GM12874 (cell line): ENCODE measurements around the gene UBL5.

Source experiments
- TF ChIP-seq, protein P1 (sequence below): IDR thresholded peaks from 2 replicates; pipeline ENCODE4 v1.5.1; 2011; ENCODE audit warnings: low read depth, mild to moderate bottlenecking, control low read depth, low read length, moderate library complexity; ENCODE audit not compliant: insufficient read depth

UBL5 gene

DNA sequence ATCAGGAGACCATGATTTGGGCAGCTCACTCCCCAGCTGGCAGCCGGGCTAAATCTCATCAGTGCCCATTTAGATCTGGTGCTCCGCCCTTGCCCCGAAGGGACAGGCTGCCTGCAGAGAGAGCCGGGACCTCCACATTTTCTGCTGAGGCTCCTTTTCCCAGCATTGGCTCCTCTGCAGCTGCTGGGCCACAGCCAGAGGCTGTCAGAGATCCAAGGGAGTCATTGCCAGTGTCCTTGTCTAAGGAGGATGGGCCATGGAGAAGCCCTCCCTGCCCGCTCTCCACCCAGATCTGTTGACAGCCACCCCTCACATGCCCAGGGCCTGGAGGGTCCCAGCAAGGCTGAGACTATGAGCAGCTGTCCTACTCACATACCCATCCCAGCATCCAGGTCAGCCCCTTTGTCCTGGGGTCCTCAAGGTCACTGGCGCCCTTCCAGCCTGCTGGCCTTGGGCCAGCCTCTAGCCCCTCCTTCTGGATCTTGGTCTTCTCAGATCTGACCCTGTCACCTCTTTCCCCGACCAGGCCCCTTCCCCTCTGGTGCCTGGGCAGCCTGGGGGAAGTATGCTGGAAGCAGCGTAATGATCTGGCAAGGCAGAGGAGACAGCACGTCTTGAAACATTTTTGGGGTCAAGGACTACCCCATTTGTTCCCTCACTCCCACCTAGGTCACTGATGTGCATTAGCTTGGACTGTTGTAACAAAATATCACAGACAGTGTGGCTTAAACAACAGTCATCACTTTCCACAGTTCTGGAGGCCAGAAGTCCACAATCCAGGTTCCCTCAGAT, 15.3 kb downstream of the UBL5 start:
- TF ChIP-seq, protein P1, sequence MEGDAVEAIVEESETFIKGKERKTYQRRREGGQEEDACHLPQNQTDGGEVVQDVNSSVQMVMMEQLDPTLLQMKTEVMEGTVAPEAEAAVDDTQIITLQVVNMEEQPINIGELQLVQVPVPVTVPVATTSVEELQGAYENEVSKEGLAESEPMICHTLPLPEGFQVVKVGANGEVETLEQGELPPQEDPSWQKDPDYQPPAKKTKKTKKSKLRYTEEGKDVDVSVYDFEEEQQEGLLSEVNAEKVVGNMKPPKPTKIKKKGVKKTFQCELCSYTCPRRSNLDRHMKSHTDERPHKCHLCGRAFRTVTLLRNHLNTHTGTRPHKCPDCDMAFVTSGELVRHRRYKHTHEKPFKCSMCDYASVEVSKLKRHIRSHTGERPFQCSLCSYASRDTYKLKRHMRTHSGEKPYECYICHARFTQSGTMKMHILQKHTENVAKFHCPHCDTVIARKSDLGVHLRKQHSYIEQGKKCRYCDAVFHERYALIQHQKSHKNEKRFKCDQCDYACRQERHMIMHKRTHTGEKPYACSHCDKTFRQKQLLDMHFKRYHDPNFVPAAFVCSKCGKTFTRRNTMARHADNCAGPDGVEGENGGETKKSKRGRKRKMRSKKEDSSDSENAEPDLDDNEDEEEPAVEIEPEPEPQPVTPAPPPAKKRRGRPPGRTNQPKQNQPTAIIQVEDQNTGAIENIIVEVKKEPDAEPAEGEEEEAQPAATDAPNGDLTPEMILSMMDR: no peak

GRCh38 chr19:9847087-9847671, 19.5 kb downstream of the UBL5 start:
- TF ChIP-seq, protein P1: no peak

DNA sequence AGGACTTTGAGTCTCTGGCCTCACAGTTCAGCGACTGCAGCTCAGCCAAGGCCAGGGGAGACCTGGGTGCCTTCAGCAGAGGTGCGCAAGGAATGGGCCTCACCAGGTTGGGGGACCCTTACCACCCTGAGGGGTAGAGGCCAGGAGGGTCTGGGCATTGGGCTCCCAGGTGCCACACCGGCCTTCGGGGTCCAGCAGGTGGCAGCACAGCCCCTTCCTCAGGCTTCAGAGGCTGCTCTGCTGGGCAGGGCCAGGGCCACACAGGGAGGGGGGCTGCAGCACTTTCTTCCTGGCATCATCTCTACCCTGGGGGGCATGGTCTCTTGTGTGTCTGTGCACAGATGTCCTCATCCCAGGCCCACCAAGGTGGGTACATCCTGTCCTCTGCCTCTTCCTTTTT, 20.3 kb downstream of the UBL5 start:
- TF ChIP-seq, protein P1: peak; percentile 49

DNA sequence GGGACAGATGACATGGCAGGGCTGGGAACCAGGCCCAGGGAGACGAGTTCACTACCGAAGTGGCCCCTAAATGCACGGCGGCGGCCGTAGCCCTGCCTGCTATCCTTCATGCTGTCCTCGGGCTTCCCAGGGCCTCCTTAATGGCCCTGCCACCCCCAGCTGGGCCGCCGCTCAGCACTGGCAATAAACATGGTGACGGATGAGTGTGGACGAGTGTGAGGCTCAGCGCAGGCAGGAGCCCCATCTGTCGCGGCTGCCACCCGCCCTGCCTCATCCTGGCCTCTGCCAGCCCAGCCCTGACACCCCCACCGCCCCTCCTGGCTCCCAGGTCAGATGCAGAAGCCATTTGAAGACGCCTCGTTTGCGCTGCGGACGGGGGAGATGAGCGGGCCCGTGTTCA, 21.0 kb downstream of the UBL5 start:
- TF ChIP-seq, protein P1: no peak

GRCh38 chr19:9849791-9850190, 22.1 kb downstream of the UBL5 start:
- TF ChIP-seq, protein P1: no peak

GRCh38 chr19:9850235-9850959, 22.7 kb downstream of the UBL5 start:
- TF ChIP-seq, protein P1: no peak

DNA sequence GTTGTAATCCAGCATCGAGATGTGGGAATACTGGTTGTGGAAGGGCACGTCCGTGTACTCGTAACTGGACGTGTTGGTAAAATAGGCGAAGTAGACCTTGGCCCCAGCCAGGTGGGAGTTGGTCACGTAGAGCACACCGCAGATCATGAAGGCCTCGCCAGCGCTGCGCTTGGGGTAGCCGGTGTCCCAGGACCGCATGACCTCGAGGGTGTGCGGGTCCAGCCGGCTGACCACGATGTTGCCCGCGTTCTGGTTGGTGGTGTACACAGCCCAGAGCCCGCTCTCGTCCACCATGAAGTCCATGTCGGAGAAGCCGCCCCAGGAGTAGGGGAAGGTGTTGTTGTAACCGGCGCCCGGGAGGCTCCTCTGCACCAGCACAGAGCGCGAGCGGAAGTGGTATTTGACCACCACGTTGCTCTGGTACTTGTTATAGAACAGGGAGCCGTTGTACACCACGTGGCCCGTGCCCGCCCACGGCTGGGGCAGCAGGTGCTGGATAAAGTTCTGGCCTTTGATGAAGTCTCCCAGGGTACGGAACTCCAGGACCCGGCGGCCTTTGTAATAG, 26.6 kb downstream of the UBL5 start:
- TF ChIP-seq, protein P1: no peak
